ENCODE results near the gene PPP3R2. TPM values are rescaled to one million over a fixed set of nuclear protein-coding genes. Genes with fewer than 3 reads are reported as not detected.

The PPP3R2 gene
- total and polyA plus RNA-seq, 10 of the 15 experiments (the other 5 are each of a cell fraction or from before 2014, with no cell fraction given) = not detected

- in situ Hi-C loops (cut with MboI) = no loop called here
- H3K9me3 ChIP-seq (replicated peaks; ENCODE audit: control insufficient read depth, insufficient read depth, low read length) = no peaks in the 10 kb centered on the region
- CTCF ChIA-PET = no interaction called here
- RAD21 ChIA-PET (ENCODE audit: unreplicated experiment) = no interaction called here
- H3K79me2 ChIP-seq (ENCODE audit: control insufficient read depth, insufficient read depth, low read length) = no peaks in the 10 kb centered on the region
- H3K4me1 ChIP-seq (ENCODE audit: control insufficient read depth, insufficient read depth, low read length) = no peaks in the 10 kb centered on the region
- 53% methylated on average over 3 of the region's 3 CpGs for WGBS (ENCODE audit: insufficient coverage, insufficient replicate concordance, low lambda C conversion rate, missing lambda C conversion rate)
- intact Hi-C loops (cut with micrococcal nuclease; ENCODE audit: unreplicated experiment) = no loop called here
- FAIRE-seq (no peak), DNase-seq (ENCODE audit: low read depth, low spot score) (no peak), ATAC-seq (no peak)
- no peaks in the 10 kb centered on the region for H4K20me1 ChIP-seq (ENCODE audit: control insufficient read depth, insufficient read depth)
- H3K4me3 ChIP-seq = no peak overlapping the region
- no peaks in the 10 kb centered on the region for H3K27me3 ChIP-seq (replicated peaks in 1 of 2; ENCODE audit: control insufficient read depth in 2 of 2, insufficient read depth in 2 of 2, low read length in 1 of 2)
- TF ChIP-seq HSF1 (IDR thresholded peaks at IDR 0.05; ENCODE audit: low read depth, low read length) (no peak), IRF3 (IDR thresholded peaks at IDR 0.05) (no peak), NBN (IDR thresholded peaks at IDR 0.05) (no peak), ZNF622 (IDR thresholded peaks at IDR 0.05) (no peak), NKRF (conservative IDR thresholded peaks at IDR 0.05) (no peak), ATF3 (IDR thresholded peaks at IDR 0.05; ENCODE audit: borderline replicate concordance, extremely low read depth, low read depth, low read length) (no peak), SIX5 (IDR thresholded peaks at IDR 0.05; ENCODE audit: low read depth, low read length, severe bottlenecking) (no peak), RCOR1 (conservative IDR thresholded peaks at IDR 0.05; ENCODE audit: low read depth, low read length) (no peak), PAX5 (IDR thresholded peaks at IDR 0.05; ENCODE audit: borderline replicate concordance, low read depth, low read length) (no peak), SMC3 (IDR thresholded peaks at IDR 0.05; ENCODE audit: borderline replicate concordance, low read length) (no peak), RUNX3 (IDR thresholded peaks at IDR 0.05; ENCODE audit: low read length) (no peak)
- TF ChIP-seq, protein P1, sequence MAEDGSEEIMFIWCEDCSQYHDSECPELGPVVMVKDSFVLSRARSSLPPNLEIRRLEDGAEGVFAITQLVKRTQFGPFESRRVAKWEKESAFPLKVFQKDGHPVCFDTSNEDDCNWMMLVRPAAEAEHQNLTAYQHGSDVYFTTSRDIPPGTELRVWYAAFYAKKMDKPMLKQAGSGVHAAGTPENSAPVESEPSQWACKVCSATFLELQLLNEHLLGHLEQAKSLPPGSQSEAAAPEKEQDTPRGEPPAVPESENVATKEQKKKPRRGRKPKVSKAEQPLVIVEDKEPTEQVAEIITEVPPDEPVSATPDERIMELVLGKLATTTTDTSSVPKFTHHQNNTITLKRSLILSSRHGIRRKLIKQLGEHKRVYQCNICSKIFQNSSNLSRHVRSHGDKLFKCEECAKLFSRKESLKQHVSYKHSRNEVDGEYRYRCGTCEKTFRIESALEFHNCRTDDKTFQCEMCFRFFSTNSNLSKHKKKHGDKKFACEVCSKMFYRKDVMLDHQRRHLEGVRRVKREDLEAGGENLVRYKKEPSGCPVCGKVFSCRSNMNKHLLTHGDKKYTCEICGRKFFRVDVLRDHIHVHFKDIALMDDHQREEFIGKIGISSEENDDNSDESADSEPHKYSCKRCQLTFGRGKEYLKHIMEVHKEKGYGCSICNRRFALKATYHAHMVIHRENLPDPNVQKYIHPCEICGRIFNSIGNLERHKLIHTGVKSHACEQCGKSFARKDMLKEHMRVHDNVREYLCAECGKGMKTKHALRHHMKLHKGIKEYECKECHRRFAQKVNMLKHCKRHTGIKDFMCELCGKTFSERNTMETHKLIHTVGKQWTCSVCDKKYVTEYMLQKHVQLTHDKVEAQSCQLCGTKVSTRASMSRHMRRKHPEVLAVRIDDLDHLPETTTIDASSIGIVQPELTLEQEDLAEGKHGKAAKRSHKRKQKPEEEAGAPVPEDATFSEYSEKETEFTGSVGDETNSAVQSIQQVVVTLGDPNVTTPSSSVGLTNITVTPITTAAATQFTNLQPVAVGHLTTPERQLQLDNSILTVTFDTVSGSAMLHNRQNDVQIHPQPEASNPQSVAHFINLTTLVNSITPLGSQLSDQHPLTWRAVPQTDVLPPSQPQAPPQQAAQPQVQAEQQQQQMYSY (CRISPR knock-in tag; IDR thresholded peaks at IDR 0.05) = no peak
- H3K27ac ChIP-seq (ENCODE audit: control insufficient read depth, insufficient read depth) = no peak overlapping the region
- no TSS peak for BruUV-seq (replicated peaks)
- SMC1A ChIA-PET (ENCODE audit: uncharacterized antibody, unreplicated experiment) = no interaction called here
- H3K9ac ChIP-seq (ENCODE audit: control insufficient read depth, insufficient read depth, low read length) = no peak overlapping the region
- no peak overlapping the region for H2AFZ ChIP-seq (ENCODE audit: control insufficient read depth, low read depth, low read length)
- POLR2A ChIA-PET = no interaction called here
- no peaks in the 10 kb centered on the region for H3K36me3 ChIP-seq (ENCODE audit: control insufficient read depth in 2 of 2, insufficient read depth in 2 of 2, low read length in 1 of 2)
- H3K4me2 ChIP-seq (ENCODE audit: control insufficient read depth, insufficient read depth) = no peak overlapping the region
These were observed 41.5 kb upstream of the PPP3R2 start for GRCh38 chr9:101636247-101636646.
